MCF 10A (cell line): ENCODE results near the gene PPP2R2B. TPM values are rescaled to one million over a fixed set of nuclear protein-coding genes. Genes with fewer than 3 reads are reported as not detected.
"Not testable (repeated sequence)": the region's sequence is repeated elsewhere in the genome, so short reads cannot be mapped to it uniquely, and the experiment has no call there.

Experiments
- BruUV-seq: library from RNA; stranded (reverse); fragments of 400-500 nt; replicated peaks from 2 replicates; lab custom pipeline; 2021; lab: Mats Ljungman, UMichigan
- CTCF ChIA-PET: fragments of 300-600 bp; sonication (Branson Sonifier 250); formaldehyde crosslinking; extraction: SDS; loops from one replicate; lab custom pipeline; 2021; ENCODE audit warnings: antibody characterized with exemption, inconsistent platforms; lab: Yijun Ruan, JAX
- POLR2A ChIA-PET: fragments of 300-600, 350-650 bp; sonication (Branson Sonifier 250); formaldehyde crosslinking; extraction: SDS; loops from one replicate; lab custom pipeline; 2020; ENCODE audit warnings: antibody characterized with exemption, inconsistent platforms; lab: Yijun Ruan, JAX
- DNase-seq: peaks from one replicate; pipeline ENCODE4 v3.0.0-alpha.2; 2018; ENCODE audit not compliant: unreplicated experiment
- H3K27ac Mint-ChIP-seq: one replicate; pipeline ENCODE4 v1.8.0; 2022; ENCODE audit warnings: mild to moderate bottlenecking, low read depth, mixed read lengths; ENCODE audit not compliant: unreplicated experiment
- H3K27me3 Mint-ChIP-seq: one replicate; pipeline ENCODE4 v1.8.0; 2022; ENCODE audit warnings: mixed read lengths; ENCODE audit not compliant: insufficient read depth, unreplicated experiment
- H3K36me3 Mint-ChIP-seq: one replicate; pipeline ENCODE4 v1.8.0; 2022; ENCODE audit warnings: mild to moderate bottlenecking, moderate library complexity, mixed read lengths; ENCODE audit not compliant: insufficient read depth, unreplicated experiment
- H3K4me1 Mint-ChIP-seq: one replicate; pipeline ENCODE4 v1.8.0; 2022; ENCODE audit warnings: mixed read lengths; ENCODE audit not compliant: insufficient read depth, unreplicated experiment
- H3K4me3 Mint-ChIP-seq: one replicate; pipeline ENCODE4 v1.8.0; 2022; ENCODE audit warnings: mild to moderate bottlenecking, moderate library complexity, mixed read lengths; ENCODE audit not compliant: unreplicated experiment
- H3K9me3 Mint-ChIP-seq: one replicate; pipeline ENCODE4 v1.8.0; 2022; ENCODE audit warnings: mixed read lengths; ENCODE audit not compliant: unreplicated experiment
- intact Hi-C: fragments of 100-400 bp; cut with micrococcal nuclease; formaldehyde crosslinking; loops from 2 replicates; pipeline ENCODE4 v1.14.1; 2022
- total RNA-seq: library from RNA; stranded (reverse); gene quantifications from 2 replicates; pipeline ENCODE4 v1.2.3, GENCODE V29; 2022
- TF ChIP-seq, protein P1 (sequence below): fragments of 200-600 bp; IDR thresholded peaks from one replicate; pipeline ENCODE4 v1.8.0; 2022; ENCODE audit warnings: antibody characterized with exemption, mild to moderate bottlenecking; ENCODE audit not compliant: unreplicated experiment

Gene PPP2R2B
- total RNA-seq, 1 experiment from 2014 or later = 0.54 TPM

DNA sequence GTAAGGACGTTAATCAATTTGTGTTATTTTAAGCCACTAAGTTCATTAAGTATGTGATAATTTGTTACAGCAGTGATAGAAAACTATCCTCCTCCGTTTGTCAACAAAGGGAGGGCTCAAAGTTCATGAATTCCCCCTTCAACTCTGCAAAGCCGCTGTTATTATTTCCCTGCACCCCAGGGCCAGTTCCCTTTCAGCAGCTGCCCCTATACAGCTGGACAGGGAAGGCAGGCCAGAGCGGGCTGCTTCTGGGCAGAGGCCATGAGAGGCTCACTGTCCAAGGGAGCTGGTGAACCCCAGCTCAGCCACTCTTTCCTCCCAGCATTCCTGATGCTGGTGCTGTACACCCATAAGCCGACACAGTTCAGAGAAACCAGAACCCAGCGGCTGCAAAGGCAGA, 260.1 kb downstream of the PPP2R2B start:
- Mint-ChIP-seq H3K36me3 (no peaks in the 10 kb centered on the region), H3K4me3 (no peak overlapping the region), H3K9me3 (peaks cover 18% of the 10 kb centered on the region), H3K27ac (no peak overlapping the region), H3K4me1 (no peaks in the 10 kb centered on the region), H3K27me3 (peaks cover 15% of the 10 kb centered on the region)
- ChIA-PET CTCF (no interaction called here), POLR2A (no interaction called here)
- TF ChIP-seq, protein P1, sequence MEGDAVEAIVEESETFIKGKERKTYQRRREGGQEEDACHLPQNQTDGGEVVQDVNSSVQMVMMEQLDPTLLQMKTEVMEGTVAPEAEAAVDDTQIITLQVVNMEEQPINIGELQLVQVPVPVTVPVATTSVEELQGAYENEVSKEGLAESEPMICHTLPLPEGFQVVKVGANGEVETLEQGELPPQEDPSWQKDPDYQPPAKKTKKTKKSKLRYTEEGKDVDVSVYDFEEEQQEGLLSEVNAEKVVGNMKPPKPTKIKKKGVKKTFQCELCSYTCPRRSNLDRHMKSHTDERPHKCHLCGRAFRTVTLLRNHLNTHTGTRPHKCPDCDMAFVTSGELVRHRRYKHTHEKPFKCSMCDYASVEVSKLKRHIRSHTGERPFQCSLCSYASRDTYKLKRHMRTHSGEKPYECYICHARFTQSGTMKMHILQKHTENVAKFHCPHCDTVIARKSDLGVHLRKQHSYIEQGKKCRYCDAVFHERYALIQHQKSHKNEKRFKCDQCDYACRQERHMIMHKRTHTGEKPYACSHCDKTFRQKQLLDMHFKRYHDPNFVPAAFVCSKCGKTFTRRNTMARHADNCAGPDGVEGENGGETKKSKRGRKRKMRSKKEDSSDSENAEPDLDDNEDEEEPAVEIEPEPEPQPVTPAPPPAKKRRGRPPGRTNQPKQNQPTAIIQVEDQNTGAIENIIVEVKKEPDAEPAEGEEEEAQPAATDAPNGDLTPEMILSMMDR = no peak
- intact Hi-C loops = no loop called here
- BruUV-seq = no TSS peak
- DNase-seq = no peak

- intact Hi-C loops, POLR2A ChIA-PET, H3K9me3 Mint-ChIP-seq, H3K36me3 Mint-ChIP-seq, H3K4me3 Mint-ChIP-seq, DNase-seq, H3K4me1 Mint-ChIP-seq, CTCF ChIA-PET, H3K27ac Mint-ChIP-seq, BruUV-seq, H3K27me3 Mint-ChIP-seq: not testable (repeated sequence)
These were observed 268.8 kb downstream of the PPP2R2B start for GRCh38 chr5:146609731-146610130.

- no TSS peak for BruUV-seq
- Mint-ChIP-seq H3K4me3 (no peak overlapping the region), H3K36me3 (no peaks in the 10 kb centered on the region), H3K27ac (no peak overlapping the region), H3K27me3 (no peaks in the 10 kb centered on the region), H3K9me3 (no peaks in the 10 kb centered on the region), H3K4me1 (no peaks in the 10 kb centered on the region)
- DNase-seq = peak; percentile 21
- intact Hi-C loops = no loop called here
- TF ChIP-seq, protein P1 = no peak
- POLR2A ChIA-PET = no interaction called here
- CTCF ChIA-PET = no interaction called here
These were observed 270.8 kb downstream of the PPP2R2B start for GRCh38 chr5:146607659-146608332.

- H3K36me3 Mint-ChIP-seq = no peaks in the 10 kb centered on the region
- TF ChIP-seq, protein P1 = no peak
- no peak overlapping the region for H3K4me3 Mint-ChIP-seq
- ChIA-PET POLR2A (interaction anchor here (0.6 kb wide), 1 partner anchor 875 kb away, joined by 3 read pairs; no protein-coding TSS in a partner anchor), CTCF (interaction anchor here (1.0 to 1.2 kb wide), 2 partner anchors 10 to 22 kb away, joined by 3 read pairs; no protein-coding TSS in a partner anchor)
- no peaks in the 10 kb centered on the region for H3K4me1 Mint-ChIP-seq
- no peak overlapping the region for H3K27ac Mint-ChIP-seq
- no TSS peak for BruUV-seq
- H3K27me3 Mint-ChIP-seq = no peaks in the 10 kb centered on the region
- intact Hi-C loops = no loop called here
- no peaks in the 10 kb centered on the region for H3K9me3 Mint-ChIP-seq
- DNase-seq = no peak
These were observed 271.7 kb downstream of the PPP2R2B start for GRCh38 chr5:146606893-146607292.
